HEK293 (cell line): ENCODE results near the gene PTPRF.

Experiments used
- BCL11A ChIP-seq: fragments of 450-650 bp; formaldehyde crosslinking; IDR thresholded peaks from 2 replicates; pipeline ENCODE4 v1.5.1; 2016; ENCODE audit warnings: low read depth, missing biosample characterization, missing genetic modification characterization
- BCL11B ChIP-seq: fragments of 450-650 bp; formaldehyde crosslinking; IDR thresholded peaks from 2 replicates; pipeline ENCODE4 v1.5.1; 2016; ENCODE audit warnings: low read depth, missing biosample characterization, missing genetic modification characterization
- BCL6B ChIP-seq: fragments of 450-650 bp; formaldehyde crosslinking; IDR thresholded peaks from 2 replicates; pipeline ENCODE4 v1.5.1; 2017; ENCODE audit warnings: missing biosample characterization, missing genetic modification characterization
- GFI1B ChIP-seq: fragments of 450-650 bp; formaldehyde crosslinking; IDR thresholded peaks from 2 replicates; pipeline ENCODE4 v1.5.1; 2016; ENCODE audit warnings: missing biosample characterization, missing genetic modification characterization
- HOXC10 ChIP-seq: sonication (generic); formaldehyde crosslinking; IDR thresholded peaks from 2 replicates; pipeline ENCODE4 v1.8.1; 2023; ENCODE audit warnings: mild to moderate bottlenecking, missing genetic modification reagents
- KLF16 ChIP-seq: fragments of 450-650 bp; formaldehyde crosslinking; IDR thresholded peaks from 2 replicates; pipeline ENCODE4 v1.5.1; 2017; ENCODE audit warnings: missing biosample characterization, missing genetic modification characterization
- KLF8 ChIP-seq: fragments of 450-650 bp; formaldehyde crosslinking; IDR thresholded peaks from 2 replicates; pipeline ENCODE4 v1.5.1; 2016; ENCODE audit warnings: missing biosample characterization, missing genetic modification characterization
- KLF9 ChIP-seq: fragments of 450-650 bp; formaldehyde crosslinking; IDR thresholded peaks from 2 replicates; pipeline ENCODE4 v1.5.1; 2016; ENCODE audit warnings: missing biosample characterization, missing genetic modification characterization, low read depth
- MYNN ChIP-seq: fragments of 450-650 bp; formaldehyde crosslinking; IDR thresholded peaks from 2 replicates; pipeline ENCODE4 v1.5.1; 2016; ENCODE audit warnings: missing biosample characterization, missing genetic modification characterization, borderline replicate concordance
- PRDM4 ChIP-seq: fragments of 450-650 bp; formaldehyde crosslinking; IDR thresholded peaks from 2 replicates; pipeline ENCODE4 v1.5.1; 2017; ENCODE audit warnings: missing biosample characterization, missing genetic modification characterization
- SCRT1 ChIP-seq: fragments of 450-650 bp; formaldehyde crosslinking; IDR thresholded peaks from 2 replicates; pipeline ENCODE4 v1.5.1; 2016; ENCODE audit warnings: missing biosample characterization, missing genetic modification characterization, borderline replicate concordance
- TSHZ1 ChIP-seq: fragments of 450-650 bp; formaldehyde crosslinking; IDR thresholded peaks from 2 replicates; pipeline ENCODE4 v1.5.1; 2016; ENCODE audit warnings: missing biosample characterization, missing genetic modification characterization, borderline replicate concordance
- YY2 ChIP-seq: fragments of 450-650 bp; formaldehyde crosslinking; IDR thresholded peaks from 2 replicates; pipeline ENCODE4 v1.5.1; 2016; ENCODE audit warnings: missing biosample characterization, missing genetic modification characterization
- ZBTB1 ChIP-seq: fragments of 450-650 bp; formaldehyde crosslinking; IDR thresholded peaks from 2 replicates; pipeline ENCODE4 v1.5.1; 2016; ENCODE audit warnings: missing biosample characterization, missing genetic modification characterization
- ZBTB20 ChIP-seq: fragments of 450-650 bp; formaldehyde crosslinking; IDR thresholded peaks from 2 replicates; pipeline ENCODE4 v1.5.1; 2016; ENCODE audit warnings: missing biosample characterization, missing genetic modification characterization
- ZBTB48 ChIP-seq: fragments of 450-650 bp; formaldehyde crosslinking; IDR thresholded peaks from 2 replicates; pipeline ENCODE4 v1.5.1; 2016; ENCODE audit warnings: missing biosample characterization, missing genetic modification characterization
- ZFP37 ChIP-seq: fragments of 450-650 bp; formaldehyde crosslinking; IDR thresholded peaks from 2 replicates; pipeline ENCODE4 v1.5.1; 2016; ENCODE audit warnings: missing biosample characterization, missing genetic modification characterization
- ZNF10 ChIP-seq: fragments of 450-650 bp; formaldehyde crosslinking; IDR thresholded peaks from 2 replicates; pipeline ENCODE4 v1.5.1; 2017; ENCODE audit warnings: missing biosample characterization, missing genetic modification characterization
- ZNF140 ChIP-seq: fragments of 450-650 bp; formaldehyde crosslinking; IDR thresholded peaks from 2 replicates; pipeline ENCODE4 v1.5.1; 2016; ENCODE audit warnings: missing biosample characterization, missing genetic modification characterization
- ZNF146 ChIP-seq: fragments of 450-650 bp; formaldehyde crosslinking; IDR thresholded peaks from 2 replicates; pipeline ENCODE4 v1.5.1; 2016; ENCODE audit warnings: missing biosample characterization, missing genetic modification characterization
- ZNF19 ChIP-seq: fragments of 450-650 bp; formaldehyde crosslinking; IDR thresholded peaks from 2 replicates; pipeline ENCODE4; 2016; ENCODE audit warnings: missing biosample characterization, missing genetic modification characterization, low read depth
- ZNF341 ChIP-seq: fragments of 450-650 bp; formaldehyde crosslinking; IDR thresholded peaks from 2 replicates; pipeline ENCODE4; 2016; ENCODE audit warnings: low read depth, missing biosample characterization, missing genetic modification characterization
- ZNF398 ChIP-seq: fragments of 450-650 bp; formaldehyde crosslinking; IDR thresholded peaks from 2 replicates; pipeline ENCODE4 v1.5.1; 2017; ENCODE audit warnings: missing biosample characterization, missing genetic modification characterization
- ZNF501 ChIP-seq: fragments of 450-650 bp; formaldehyde crosslinking; IDR thresholded peaks from 2 replicates; pipeline ENCODE4 v1.5.1; 2016; ENCODE audit warnings: missing biosample characterization, missing genetic modification characterization
- ZNF623 ChIP-seq: fragments of 450-650 bp; formaldehyde crosslinking; IDR thresholded peaks from 2 replicates; pipeline ENCODE4 v1.5.1; 2016; ENCODE audit warnings: missing biosample characterization, missing genetic modification characterization
- ZNF629 ChIP-seq: fragments of 450-650 bp; formaldehyde crosslinking; IDR thresholded peaks from 2 replicates; pipeline ENCODE4 v1.5.1; 2017; ENCODE audit warnings: missing biosample characterization, missing genetic modification characterization
- ZNF664 ChIP-seq: fragments of 450-650 bp; formaldehyde crosslinking; IDR thresholded peaks from 2 replicates; pipeline ENCODE4 v1.5.1; 2016; ENCODE audit warnings: missing biosample characterization, missing genetic modification characterization
- ZNF76 ChIP-seq: fragments of 450-650 bp; formaldehyde crosslinking; IDR thresholded peaks from 2 replicates; pipeline ENCODE4; 2016; ENCODE audit warnings: low read depth, missing biosample characterization, missing genetic modification characterization, borderline replicate concordance
- ZNF785 ChIP-seq: fragments of 450-650 bp; formaldehyde crosslinking; IDR thresholded peaks from 2 replicates; pipeline ENCODE4 v1.5.1; 2016; ENCODE audit warnings: missing biosample characterization, missing genetic modification characterization
- ZNF791 ChIP-seq: fragments of 450-650 bp; formaldehyde crosslinking; IDR thresholded peaks from 2 replicates; pipeline ENCODE4 v1.5.1; 2016; ENCODE audit warnings: missing biosample characterization, missing genetic modification characterization
- ZNF837 ChIP-seq: fragments of 450-650 bp; formaldehyde crosslinking; IDR thresholded peaks from 2 replicates; pipeline ENCODE4 v1.5.1; 2016; ENCODE audit warnings: missing biosample characterization, missing genetic modification characterization
- ZSCAN30 ChIP-seq: fragments of 450-650 bp; IDR thresholded peaks from 2 replicates; pipeline ENCODE4 v1.5.1; 2018; ENCODE audit warnings: missing biosample characterization, mild to moderate bottlenecking, missing genetic modification characterization, moderate library complexity

PTPRF gene

GRCh38 chr1:43650310-43651085 is 119.8 kb downstream of the PTPRF start (continued):
- TF ChIP-seq PRDM4 (tag by site-specific recombination) (peak; percentile 68; the same call in 1 of the 2 replicates), ZNF398 (tag by site-specific recombination) (no peak), GFI1B (0 out of 2 replicates have a peak, but pooled peaks have one; percentile 74), ZNF146 (tag by site-specific recombination) (no peak), TSHZ1 (tag by site-specific recombination) (no peak), ZFP37 (peak; percentile 90), ZNF501 (peak; percentile 90), MYNN (tag by site-specific recombination) (no peak), ZNF341 (peak; percentile 67), ZNF664 (tag by site-specific recombination) (peak; percentile 25; the same call in 1 of the 2 replicates), SCRT1 (tag by site-specific recombination) (0 out of 2 replicates have a peak, but pooled peaks have one; percentile 31), ZNF623 (tag by site-specific recombination) (peak; percentile 19; the same call in 1 of the 2 replicates), ZSCAN30 (tag by site-specific recombination) (peak; percentile 53; the same call in 1 of the 2 replicates), BCL11B (tag by site-specific recombination) (peak; percentile 57; the same call in 1 of the 2 replicates), ZNF10 (tag by site-specific recombination) (no peak), ZNF76 (tag by site-specific recombination) (peak; percentile 35; the same call in 1 of the 2 replicates), KLF8 (0 out of 2 replicates have a peak, but pooled peaks have one; percentile 33), ZNF837 (tag by site-specific recombination) (peak; percentile 65; the same call in 1 of the 2 replicates), ZBTB1 (tag by site-specific recombination) (peak; percentile 47; the same call in 1 of the 2 replicates), HOXC10 (CRISPR knock-in tag) (no peak), YY2 (tag by site-specific recombination) (no peak), ZNF140 (no peak), KLF9 (tag by site-specific recombination) (peak; percentile 77), ZNF629 (tag by site-specific recombination) (peak; percentile 74), ZBTB48 (tag by site-specific recombination) (peak; percentile 64; the same call in 1 of the 2 replicates), ZNF785 (tag by site-specific recombination) (0 out of 2 replicates have a peak, but pooled peaks have one; percentile 61), ZNF791 (tag by site-specific recombination) (no peak), BCL6B (tag by site-specific recombination) (no peak), BCL11A (tag by site-specific recombination) (0 out of 2 replicates have a peak, but pooled peaks have one; percentile 42), ZNF19 (tag by site-specific recombination) (no peak), ZBTB20 (tag by site-specific recombination) (peak; percentile 40; the same call in 1 of the 2 replicates), KLF16 (tag by site-specific recombination) (peak; percentile 83; the same call in 1 of the 2 replicates)
